PC-3 (cell line): ENCODE measurements around the gene ZNF789. TPM values are rescaled to one million over a fixed set of nuclear protein-coding genes. Genes with fewer than 3 reads are reported as not detected.

ENCODE experiments used
- ATAC-seq: fragments of 200-7000 bp; cut with Tn5 transposase; 2 replicates; pipeline ENCODE4 v1.9.1; 2020; ENCODE audit warnings: mild to moderate bottlenecking, moderate library complexity
- BruUV-seq: library from RNA; stranded (reverse); fragments of 400-500 nt; replicated peaks from 2 replicates; lab custom pipeline; 2021; lab: Mats Ljungman, UMichigan
- CTCF ChIA-PET: fragments of 300-600 bp; sonication (Branson Sonifier 250); formaldehyde crosslinking; loops from one replicate; lab custom pipeline; 2022; ENCODE audit warnings: antibody characterized with exemption; lab: Charles Lee
- POLR2A ChIA-PET: fragments of 300-600 bp; sonication (Branson Sonifier 250); formaldehyde crosslinking; loops from one replicate; lab custom pipeline; 2022; ENCODE audit warnings: antibody characterized with exemption; ENCODE audit not compliant: unreplicated experiment; lab: Charles Lee
- DNase-seq: peaks from one replicate; pipeline ENCODE4 v3.0.0-alpha.2; 2015
- H2AFZ ChIP-seq: fragments of 300-600 bp; sonication (generic); 2 replicates; pipeline ENCODE4 v1.6.0; 2016; ENCODE audit warnings: antibody characterized with exemption, low read length
- H3F3A ChIP-seq: fragments of 300-600 bp; sonication (generic); one replicate; pipeline ENCODE4 v1.6.0; 2017; ENCODE audit warnings: antibody characterized with exemption, low read length, control low read depth, mild to moderate bottlenecking; ENCODE audit not compliant: unreplicated experiment
- H3K27ac ChIP-seq: fragments of 300-600 bp; sonication (generic); 2 replicates; pipeline ENCODE4 v1.5.1; 2016; ENCODE audit warnings: mild to moderate bottlenecking, low read length
- H3K27me3 ChIP-seq: fragments of 300-600 bp; sonication (generic); 2 replicates; pipeline ENCODE4 v1.6.1; 2016; ENCODE audit warnings: low read length, mixed read lengths
- H3K36me3 ChIP-seq: fragments of 300-600 bp; sonication (generic); 2 replicates; pipeline ENCODE4 v1.6.1; 2016; ENCODE audit warnings: low read depth, mixed run types, low read length, mixed read lengths
- H3K4me1 ChIP-seq: fragments of 300-600 bp; sonication (generic); 2 replicates; pipeline ENCODE4 v1.5.1; 2016; ENCODE audit warnings: low read length; ENCODE audit not compliant: insufficient read depth
- H3K4me2 ChIP-seq: fragments of 300-600 bp; sonication (generic); 2 replicates; pipeline ENCODE4 v1.6.0; 2016; ENCODE audit warnings: low read length
- H3K4me3 ChIP-seq: fragments of 300-600 bp; sonication (generic); 2 replicates; pipeline ENCODE4 v1.5.1; 2016; ENCODE audit warnings: mild to moderate bottlenecking, low read length, mixed read lengths
- H3K79me2 ChIP-seq: fragments of 300-600 bp; sonication (generic); 2 replicates; pipeline ENCODE4 v1.6.1; 2017; ENCODE audit warnings: low read length, mixed read lengths
- H3K9ac ChIP-seq: fragments of 300-600 bp; sonication (generic); 2 replicates; pipeline ENCODE4 v1.6.0; 2016; ENCODE audit warnings: mild to moderate bottlenecking, low read length
- H3K9me2 ChIP-seq: fragments of 300-600 bp; sonication (generic); replicated peaks from 2 replicates; pipeline ENCODE4 v1.6.1; 2016; ENCODE audit warnings: mixed run types, low read length, mixed read lengths
- H3K9me3 ChIP-seq: fragments of 300-600 bp; sonication (generic); 2 replicates; pipeline ENCODE4 v1.6.1; 2016; ENCODE audit warnings: low read length, mixed read lengths
- H4K20me1 ChIP-seq: fragments of 300-600 bp; sonication (generic); 2 replicates; pipeline ENCODE4 v1.6.1; 2016; ENCODE audit warnings: low read length, mixed read lengths
- EZH2 ChIP-seq: fragments of 300-600 bp; sonication (generic); IDR thresholded peaks from one replicate; pipeline ENCODE4 v1.6.1; 2017; ENCODE audit warnings: antibody characterized with exemption, mild to moderate bottlenecking, low read length; ENCODE audit not compliant: unreplicated experiment
- EZH2phosphoT487 ChIP-seq: fragments of 300-600 bp; sonication (generic); IDR thresholded peaks from 2 replicates; pipeline ENCODE4 v1.6.1; 2018; ENCODE audit warnings: mild to moderate bottlenecking, antibody characterized with exemption, low read length, borderline replicate concordance
- intact Hi-C: fragments of 100-400 bp; cut with micrococcal nuclease; formaldehyde crosslinking; loops from 2 replicates; pipeline ENCODE4 v1.9.0; 2023
- total RNA-seq: library from RNA; depleted of rRNA; stranded (reverse); fragments of >200 nt; gene quantifications from 2 replicates; pipeline ENCODE4 v1.2.3, GENCODE V29; 2014
- TF ChIP-seq, protein P1 (sequence below): fragments of 300-600 bp; sonication (generic); conservative IDR thresholded peaks from 2 replicates; pipeline ENCODE4 v1.5.1; 2017; ENCODE audit warnings: antibody characterized with exemption, low read depth, mild to moderate bottlenecking, low read length

Gene ZNF789
- total RNA-seq, 1 experiment from 2014 or later, result 8.3 TPM

- Histone ChIP-seq H3K4me3 (peak overlapping the region; percentile 84), H3K27ac (0 out of 2 replicates have a peak overlapping the region, but pooled peaks have one; percentile 39), H3K27me3 (no peaks in the 10 kb centered on the region), H4K20me1 (no peaks in the 10 kb centered on the region), H2AFZ (peak overlapping the region; percentile 75), H3K4me1 (0 out of 2 replicates have a peak, but pooled peaks cover 5% of the 10 kb centered on the region), H3K36me3 (no peaks in the 10 kb centered on the region), H3K9me2 (no peaks in the 10 kb centered on the region), H3K79me2 (peaks cover 45% of the 10 kb centered on the region), H3F3A (no peaks in the 10 kb centered on the region), H3K9me3 (no peaks in the 10 kb centered on the region), H3K9ac (peak overlapping the region; percentile 74), H3K4me2 (peak overlapping the region; percentile 94)
- intact Hi-C loops, result loop anchor here (2.0 kb wide), 1 partner anchor 48 kb away; the partner anchor contains the start of gene FAM200A
- BruUV-seq, result no TSS peak
- TF ChIP-seq, protein P1, sequence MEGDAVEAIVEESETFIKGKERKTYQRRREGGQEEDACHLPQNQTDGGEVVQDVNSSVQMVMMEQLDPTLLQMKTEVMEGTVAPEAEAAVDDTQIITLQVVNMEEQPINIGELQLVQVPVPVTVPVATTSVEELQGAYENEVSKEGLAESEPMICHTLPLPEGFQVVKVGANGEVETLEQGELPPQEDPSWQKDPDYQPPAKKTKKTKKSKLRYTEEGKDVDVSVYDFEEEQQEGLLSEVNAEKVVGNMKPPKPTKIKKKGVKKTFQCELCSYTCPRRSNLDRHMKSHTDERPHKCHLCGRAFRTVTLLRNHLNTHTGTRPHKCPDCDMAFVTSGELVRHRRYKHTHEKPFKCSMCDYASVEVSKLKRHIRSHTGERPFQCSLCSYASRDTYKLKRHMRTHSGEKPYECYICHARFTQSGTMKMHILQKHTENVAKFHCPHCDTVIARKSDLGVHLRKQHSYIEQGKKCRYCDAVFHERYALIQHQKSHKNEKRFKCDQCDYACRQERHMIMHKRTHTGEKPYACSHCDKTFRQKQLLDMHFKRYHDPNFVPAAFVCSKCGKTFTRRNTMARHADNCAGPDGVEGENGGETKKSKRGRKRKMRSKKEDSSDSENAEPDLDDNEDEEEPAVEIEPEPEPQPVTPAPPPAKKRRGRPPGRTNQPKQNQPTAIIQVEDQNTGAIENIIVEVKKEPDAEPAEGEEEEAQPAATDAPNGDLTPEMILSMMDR, result no peak
- TF ChIP-seq EZH2 (no peak), EZH2phosphoT487 (no peak)
- ATAC-seq (no peak), DNase-seq (no peak)
- ChIA-PET POLR2A (no interaction called here), CTCF (no interaction called here)
These were observed 32.6 kb downstream of the ZNF789 start for GRCh38 chr7:99505324-99505662.

DNA sequence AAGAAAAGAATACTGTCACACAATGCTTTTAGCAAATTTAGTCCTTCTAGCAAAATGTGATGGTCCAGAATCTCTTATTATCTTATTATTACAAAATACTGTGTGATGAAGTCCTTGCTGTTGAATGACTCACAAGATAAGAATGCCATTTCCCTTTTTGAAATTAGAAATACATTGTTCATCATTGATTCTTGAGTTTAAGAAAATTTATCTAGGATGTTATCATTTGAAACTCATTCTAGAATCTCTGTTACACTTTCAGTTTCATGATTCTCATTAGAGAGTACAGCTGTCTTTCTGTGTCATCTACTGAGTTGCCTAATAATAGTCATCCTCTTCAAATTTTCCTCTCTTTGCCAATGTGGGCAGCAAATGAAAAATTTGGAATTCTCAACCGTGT is 41.4 kb downstream of the ZNF789 start:
- CTCF ChIA-PET, result no interaction called here
- H4K20me1 ChIP-seq, result no peaks in the 10 kb centered on the region
- no peaks in the 10 kb centered on the region; the same call in 1 of the 2 replicates for H3K4me1 ChIP-seq
- no peaks in the 10 kb centered on the region for H3K9me2 ChIP-seq
- ATAC-seq (no peak), DNase-seq (no peak)
- peaks cover 5% of the 10 kb centered on the region; the same call in 1 of the 2 replicates for H3K79me2 ChIP-seq
- H3F3A ChIP-seq, result no peaks in the 10 kb centered on the region
- POLR2A ChIA-PET, result no interaction called here
- peaks cover 6% of the 10 kb centered on the region; the same call in 1 of the 2 replicates for H3K36me3 ChIP-seq
- H3K9me3 ChIP-seq, result no peaks in the 10 kb centered on the region
- no peak overlapping the region for H3K4me3 ChIP-seq
- H3K4me2 ChIP-seq, result no peak overlapping the region
- BruUV-seq, result no TSS peak
- H3K9ac ChIP-seq, result no peak overlapping the region
- H3K27ac ChIP-seq, result no peak overlapping the region
- no peaks in the 10 kb centered on the region for H3K27me3 ChIP-seq
- intact Hi-C loops, result no loop called here
- TF ChIP-seq EZH2phosphoT487 (no peak), EZH2 (no peak)
- TF ChIP-seq, protein P1, result no peak
- no peak overlapping the region for H2AFZ ChIP-seq

- POLR2A ChIA-PET, result interaction anchor here (0.6 kb wide), 1 partner anchor 95 kb away, joined by 6 read pairs; the partner anchor contains the start of gene ZSCAN25
- intact Hi-C loops, result loop anchor here (10.0 kb wide), 1 partner anchor 313 kb away; no protein-coding TSS in a partner anchor
These were observed 48.7 kb downstream of the ZNF789 start for GRCh38 chr7:99521399-99521798.

More at GRCh38 chr7:99521399-99521798, 48.7 kb downstream of the ZNF789 start:
- Histone ChIP-seq H3K9me3 (no peaks in the 10 kb centered on the region), H3K9ac (no peak overlapping the region), H3K36me3 (peaks cover 12% of the 10 kb centered on the region; the same call in 1 of the 2 replicates), H3K4me3 (no peak overlapping the region), H3F3A (no peaks in the 10 kb centered on the region), H2AFZ (no peak overlapping the region), H3K27ac (no peak overlapping the region), H3K9me2 (no peaks in the 10 kb centered on the region), H3K4me2 (no peak overlapping the region), H3K79me2 (no peaks in the 10 kb centered on the region), H3K4me1 (no peaks in the 10 kb centered on the region), H4K20me1 (no peaks in the 10 kb centered on the region), H3K27me3 (no peaks in the 10 kb centered on the region)
- no peak for DNase-seq
- no TSS peak for BruUV-seq
- CTCF ChIA-PET, result no interaction called here
- ATAC-seq, result no peak
- TF ChIP-seq, protein P1, result no peak
- TF ChIP-seq EZH2 (no peak), EZH2phosphoT487 (no peak)
